Fibroblast of mammary gland (primary cell): Measurements from ENCODE around the gene ARGLU1.
A peak's percentile ranks its signal among the peaks of the same experiment; 100 is the strongest.

Experiments
- DNase-seq: peaks from one replicate; pipeline ENCODE4 v3.0.0-alpha.2; 2010; ENCODE audit warnings: low read depth
- H3K4me3 ChIP-seq: 2 replicates; pipeline ENCODE4 v1.5.1; 2011; ENCODE audit warnings: low read depth, mild to moderate bottlenecking, low read length, moderate library complexity; ENCODE audit not compliant: control insufficient read depth
- TF ChIP-seq, protein P1 (sequence below): conservative IDR thresholded peaks from 2 replicates; pipeline ENCODE4 v1.5.1; 2011; ENCODE audit warnings: low read depth, low read length, inconsistent platforms; ENCODE audit not compliant: control insufficient read depth, insufficient read depth

The ARGLU1 gene

GRCh38 chr13:106550570-106551135 lies 17.3 kb downstream of the ARGLU1 start:
- H3K4me3 ChIP-seq = no peak overlapping the region
- DNase-seq = no peak
- TF ChIP-seq, protein P1, sequence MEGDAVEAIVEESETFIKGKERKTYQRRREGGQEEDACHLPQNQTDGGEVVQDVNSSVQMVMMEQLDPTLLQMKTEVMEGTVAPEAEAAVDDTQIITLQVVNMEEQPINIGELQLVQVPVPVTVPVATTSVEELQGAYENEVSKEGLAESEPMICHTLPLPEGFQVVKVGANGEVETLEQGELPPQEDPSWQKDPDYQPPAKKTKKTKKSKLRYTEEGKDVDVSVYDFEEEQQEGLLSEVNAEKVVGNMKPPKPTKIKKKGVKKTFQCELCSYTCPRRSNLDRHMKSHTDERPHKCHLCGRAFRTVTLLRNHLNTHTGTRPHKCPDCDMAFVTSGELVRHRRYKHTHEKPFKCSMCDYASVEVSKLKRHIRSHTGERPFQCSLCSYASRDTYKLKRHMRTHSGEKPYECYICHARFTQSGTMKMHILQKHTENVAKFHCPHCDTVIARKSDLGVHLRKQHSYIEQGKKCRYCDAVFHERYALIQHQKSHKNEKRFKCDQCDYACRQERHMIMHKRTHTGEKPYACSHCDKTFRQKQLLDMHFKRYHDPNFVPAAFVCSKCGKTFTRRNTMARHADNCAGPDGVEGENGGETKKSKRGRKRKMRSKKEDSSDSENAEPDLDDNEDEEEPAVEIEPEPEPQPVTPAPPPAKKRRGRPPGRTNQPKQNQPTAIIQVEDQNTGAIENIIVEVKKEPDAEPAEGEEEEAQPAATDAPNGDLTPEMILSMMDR = no peak

DNA sequence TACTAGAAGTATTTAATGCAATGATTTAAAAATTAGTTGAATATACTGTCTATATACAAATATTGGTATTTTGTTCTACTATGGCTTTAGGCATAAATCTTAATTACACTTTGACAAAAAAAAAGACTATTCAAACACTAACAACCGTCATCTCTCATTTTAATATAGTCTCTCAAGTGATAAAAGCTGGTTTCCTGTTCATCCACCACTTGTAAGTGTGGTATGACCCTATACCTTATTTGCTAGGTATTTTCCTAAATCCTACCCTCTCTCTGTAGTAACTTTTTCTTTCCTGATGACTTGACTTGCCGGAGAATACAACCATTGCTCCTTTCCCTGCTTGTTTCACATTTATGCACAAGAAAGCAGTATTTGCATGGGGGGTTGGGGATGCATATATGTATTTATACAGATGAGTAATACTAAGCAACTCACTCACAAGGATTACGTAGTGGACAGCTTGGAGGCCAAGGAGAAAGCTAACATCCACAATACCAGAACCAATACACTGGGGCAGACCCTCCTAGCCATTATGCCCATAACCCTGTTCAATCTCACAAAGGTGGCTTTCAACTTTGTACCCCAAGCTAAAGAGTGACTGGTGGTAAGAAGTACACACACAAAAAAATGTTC lies 19.8 kb downstream of the ARGLU1 start:
- DNase-seq = peak; percentile 45
- no peak overlapping the region for H3K4me3 ChIP-seq
- TF ChIP-seq, protein P1 = no peak

DNA sequence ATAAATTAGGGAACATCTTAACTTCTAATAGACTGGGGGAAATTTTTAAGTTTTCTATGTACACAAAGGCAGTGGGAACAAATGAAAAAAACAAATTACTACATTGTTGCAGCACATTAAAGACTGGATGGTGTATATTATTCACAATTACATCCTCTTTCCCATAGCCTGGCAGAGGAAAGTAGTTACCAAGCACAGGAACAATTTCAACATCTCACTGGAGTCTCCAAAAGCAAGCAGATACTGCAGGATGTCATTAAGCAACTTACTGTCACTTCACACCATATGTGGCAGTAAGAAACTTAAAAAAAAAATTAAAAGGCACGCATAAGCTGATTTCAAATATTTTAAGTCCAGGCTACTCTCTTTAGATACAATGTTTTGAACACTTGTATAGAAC lies 26.1 kb downstream of the ARGLU1 start:
- no peak overlapping the region for H3K4me3 ChIP-seq
- TF ChIP-seq, protein P1 = no peak
- DNase-seq = no peak

DNA sequence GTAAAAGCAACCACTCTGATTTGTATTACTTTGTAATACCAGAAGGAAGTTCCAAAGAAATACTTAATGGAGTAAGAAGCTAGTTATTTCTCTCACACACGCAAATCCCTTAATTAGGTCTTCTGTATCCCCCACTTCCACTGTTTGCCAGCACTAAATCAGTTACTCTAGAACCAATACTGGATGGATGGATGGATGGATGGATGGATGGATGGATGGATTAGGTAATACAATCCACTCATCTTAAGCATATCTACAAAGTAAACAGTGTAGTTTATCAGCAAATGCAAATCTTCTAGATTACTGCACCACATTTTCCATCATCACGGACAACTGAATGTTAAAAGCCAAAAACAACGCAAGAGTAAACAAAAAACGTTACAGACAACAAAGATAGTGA lies 27.3 kb downstream of the ARGLU1 start:
- no peak overlapping the region for H3K4me3 ChIP-seq
- DNase-seq = no peak
- TF ChIP-seq, protein P1 = no peak

- TF ChIP-seq, protein P1 = no peak
- H3K4me3 ChIP-seq = no peak overlapping the region
- DNase-seq = no peak
Measured at GRCh38 chr13:106537521-106537920, 30.4 kb downstream of the ARGLU1 start.

GRCh38 chr13:106536244-106537034 lies 31.5 kb downstream of the ARGLU1 start:
- TF ChIP-seq, protein P1 = peak; percentile 92
- peak; percentile 83 for DNase-seq
- peak overlapping the region; percentile 58 for H3K4me3 ChIP-seq
